NCI-H2227 treated with DMSO at 0.1 percent for 48 hours (cell line): Measurements from ENCODE around the gene PRPF31.
"Not testable (repeated sequence)": the region's sequence is repeated elsewhere in the genome, so short reads cannot be mapped to it uniquely, and the experiment has no call there.

Experiments
- DNase-seq: peaks from one replicate; lab custom pipeline; 2025; lab: John Stamatoyannopoulos, UW

The PRPF31 gene

DNA sequence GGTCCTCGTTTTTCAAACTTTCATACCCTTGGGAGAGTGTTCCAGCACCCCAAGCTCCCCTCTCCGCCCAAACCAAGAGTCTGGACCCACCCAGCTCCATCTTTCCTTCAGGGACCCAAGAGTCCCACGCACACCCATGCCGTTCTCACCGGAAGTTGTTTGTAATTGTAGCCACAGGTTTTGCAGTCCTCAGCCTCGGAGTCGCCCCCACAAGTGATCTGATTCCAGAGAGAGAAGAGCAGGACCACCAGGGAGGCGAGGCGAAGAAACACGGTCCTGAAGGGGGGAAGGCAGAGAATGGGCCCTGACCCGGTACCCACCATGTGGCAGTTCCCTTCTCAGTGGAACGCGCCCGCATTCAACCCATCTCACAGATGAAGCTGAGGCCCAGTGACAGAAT is 47.3 kb downstream of the PRPF31 start:
- DNase-seq = no peak

DNA sequence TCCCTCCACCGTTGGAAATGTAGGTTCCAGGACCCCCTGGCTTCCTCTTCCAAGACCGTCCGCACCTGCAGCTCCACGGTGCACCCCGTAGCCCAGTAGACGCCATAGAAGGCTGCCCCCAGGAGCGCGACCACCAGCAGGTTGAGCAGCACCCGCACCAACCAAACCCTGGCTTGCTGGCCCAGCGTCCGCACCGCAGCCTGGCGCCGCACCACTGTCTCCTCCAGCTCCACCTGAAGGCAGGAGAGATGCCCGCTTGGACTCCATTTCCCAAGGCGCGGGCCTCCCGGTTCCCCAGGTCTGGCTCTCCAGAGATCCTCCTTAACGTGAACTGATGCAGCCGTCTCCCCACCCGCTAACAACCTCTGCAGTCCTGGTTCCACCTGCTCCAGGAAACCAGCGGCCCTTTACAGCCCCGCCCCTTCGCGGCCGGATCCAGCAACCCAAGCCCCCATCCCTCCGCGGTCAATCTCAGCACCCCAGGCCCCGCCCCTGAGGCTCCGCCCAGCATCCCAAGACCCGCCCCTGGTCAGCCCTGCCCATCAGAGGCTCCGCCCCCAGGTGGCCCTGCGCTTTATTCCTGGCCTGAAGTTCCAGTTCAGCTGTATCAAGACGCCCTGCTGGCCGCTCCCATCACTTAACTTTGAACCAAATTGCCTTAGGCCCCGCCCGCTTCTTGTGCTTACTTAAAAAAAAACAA is 49.0 kb downstream of the PRPF31 start:
- no peak for DNase-seq

DNA sequence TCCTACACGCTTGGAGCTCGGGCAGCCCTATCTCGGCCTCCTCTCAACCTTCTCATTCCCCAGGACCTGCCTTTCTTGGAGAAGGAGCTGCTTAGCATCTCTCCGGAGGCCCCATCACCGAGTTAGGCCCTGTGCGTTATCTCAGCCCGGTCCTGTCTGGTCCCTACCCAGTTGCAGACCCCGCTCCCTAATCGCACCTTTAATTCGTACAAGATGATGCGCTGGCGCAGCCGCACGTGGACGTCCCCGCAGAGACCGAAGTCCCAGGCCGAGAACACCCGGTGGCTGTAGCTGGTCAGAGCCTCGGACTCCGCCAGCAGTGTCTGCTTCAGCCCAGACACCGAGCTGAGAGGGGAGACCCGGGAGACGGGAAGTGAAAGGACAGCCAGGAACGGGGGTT is 49.7 kb downstream of the PRPF31 start:
- DNase-seq = no peak

DNA sequence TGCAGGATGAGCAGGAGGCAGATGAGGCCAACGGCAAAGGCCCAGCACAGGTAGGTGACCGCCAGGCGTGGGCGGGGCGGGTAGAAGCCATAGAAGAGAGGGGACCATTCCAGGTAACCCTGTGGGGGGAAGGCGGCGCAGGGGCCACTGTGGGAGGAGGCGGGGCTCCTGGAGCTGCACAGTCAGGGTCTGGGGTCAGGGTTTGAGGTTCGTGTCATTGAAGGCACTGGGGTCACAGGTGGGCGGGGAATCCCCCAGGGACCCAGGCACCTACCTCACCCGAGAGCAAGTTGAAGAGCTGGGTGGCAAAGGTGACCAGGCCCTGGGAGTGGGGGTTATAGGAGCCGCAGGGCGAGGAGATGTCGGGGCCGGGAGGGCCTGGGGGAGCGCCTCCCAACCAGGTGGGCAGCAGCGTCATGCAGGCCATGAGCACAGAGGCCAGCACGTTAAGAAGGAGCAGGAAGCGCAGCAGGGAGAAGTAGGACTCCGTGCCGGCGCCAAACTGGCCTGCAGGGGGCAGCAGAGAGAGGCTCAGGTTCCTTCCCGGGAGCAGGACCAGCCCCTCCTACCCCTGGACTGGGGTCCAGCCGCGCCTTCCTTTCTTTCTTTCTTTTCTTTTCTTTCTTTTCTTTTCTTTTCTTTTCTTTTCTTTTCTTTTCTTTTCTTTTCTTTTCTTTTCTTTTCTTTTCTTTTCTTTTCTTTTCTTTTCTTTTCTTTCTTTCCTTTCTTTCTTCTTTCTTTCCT is 52.8 kb downstream of the PRPF31 start:
- peak; percentile 96 for DNase-seq

DNA sequence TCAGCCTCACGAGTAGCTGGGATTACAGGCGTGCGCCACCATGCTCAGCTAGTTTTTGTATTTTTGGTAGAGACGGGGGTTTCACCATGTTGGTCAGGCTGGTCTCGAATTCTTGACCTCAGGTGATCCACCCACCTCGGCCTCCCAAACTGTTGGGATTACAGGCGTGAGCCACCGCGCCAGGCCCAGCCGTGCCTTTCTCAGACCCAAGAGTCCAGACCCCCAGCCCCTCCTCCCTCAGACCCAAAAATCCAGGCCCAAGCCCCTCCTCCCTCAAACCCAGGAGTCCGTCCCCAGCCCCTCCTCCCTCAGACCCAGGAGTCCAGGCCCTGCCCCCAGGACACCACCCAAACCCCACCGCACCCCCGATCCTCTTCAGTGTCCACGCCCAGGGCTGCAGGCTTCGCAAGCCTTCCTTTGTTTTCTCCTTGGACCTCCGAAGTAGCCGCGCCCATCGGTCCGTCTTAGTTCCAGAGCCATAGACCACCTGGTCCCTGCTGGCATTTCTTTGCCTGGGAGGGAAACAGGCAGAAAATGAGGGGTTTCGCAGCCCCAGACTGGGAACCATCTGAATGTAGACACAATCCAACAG is 53.7 kb downstream of the PRPF31 start:
- no peak for DNase-seq

DNA sequence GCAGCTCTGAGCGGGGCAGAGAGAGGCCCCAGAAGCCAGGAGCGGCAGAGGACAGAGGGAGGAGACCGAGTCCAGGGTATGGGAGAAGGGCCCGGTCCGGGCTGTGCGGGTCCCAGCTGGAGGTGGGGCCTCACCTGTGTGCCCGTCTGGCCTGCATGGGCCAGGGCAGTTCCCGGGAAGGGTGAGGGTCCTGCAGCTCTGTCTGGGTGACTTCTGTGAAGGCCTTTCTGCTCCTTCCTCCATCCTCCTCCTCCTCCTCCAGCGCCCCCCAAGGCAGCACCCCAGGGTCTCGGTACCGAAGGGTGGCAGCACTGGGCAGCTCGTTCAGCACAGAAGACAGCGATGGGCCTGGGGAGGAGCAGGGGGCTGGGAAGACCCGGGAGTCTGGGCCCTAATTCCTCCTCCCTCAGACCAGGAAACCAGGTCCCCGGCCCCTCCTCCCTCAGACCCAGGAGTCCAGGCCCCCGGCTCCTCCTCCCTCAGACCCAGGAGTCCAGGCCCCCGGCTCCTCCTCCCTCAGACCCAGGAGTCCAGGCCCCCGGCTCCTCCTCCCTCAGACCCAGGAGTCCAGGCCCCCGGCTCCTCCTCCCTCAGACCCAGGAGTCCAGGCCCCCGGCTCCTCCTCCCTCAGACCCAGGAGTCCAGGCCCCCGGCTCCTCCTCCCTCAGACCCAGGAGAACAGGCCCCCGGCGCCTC is 56.3 kb downstream of the PRPF31 start:
- DNase-seq = not testable (repeated sequence)

DNA sequence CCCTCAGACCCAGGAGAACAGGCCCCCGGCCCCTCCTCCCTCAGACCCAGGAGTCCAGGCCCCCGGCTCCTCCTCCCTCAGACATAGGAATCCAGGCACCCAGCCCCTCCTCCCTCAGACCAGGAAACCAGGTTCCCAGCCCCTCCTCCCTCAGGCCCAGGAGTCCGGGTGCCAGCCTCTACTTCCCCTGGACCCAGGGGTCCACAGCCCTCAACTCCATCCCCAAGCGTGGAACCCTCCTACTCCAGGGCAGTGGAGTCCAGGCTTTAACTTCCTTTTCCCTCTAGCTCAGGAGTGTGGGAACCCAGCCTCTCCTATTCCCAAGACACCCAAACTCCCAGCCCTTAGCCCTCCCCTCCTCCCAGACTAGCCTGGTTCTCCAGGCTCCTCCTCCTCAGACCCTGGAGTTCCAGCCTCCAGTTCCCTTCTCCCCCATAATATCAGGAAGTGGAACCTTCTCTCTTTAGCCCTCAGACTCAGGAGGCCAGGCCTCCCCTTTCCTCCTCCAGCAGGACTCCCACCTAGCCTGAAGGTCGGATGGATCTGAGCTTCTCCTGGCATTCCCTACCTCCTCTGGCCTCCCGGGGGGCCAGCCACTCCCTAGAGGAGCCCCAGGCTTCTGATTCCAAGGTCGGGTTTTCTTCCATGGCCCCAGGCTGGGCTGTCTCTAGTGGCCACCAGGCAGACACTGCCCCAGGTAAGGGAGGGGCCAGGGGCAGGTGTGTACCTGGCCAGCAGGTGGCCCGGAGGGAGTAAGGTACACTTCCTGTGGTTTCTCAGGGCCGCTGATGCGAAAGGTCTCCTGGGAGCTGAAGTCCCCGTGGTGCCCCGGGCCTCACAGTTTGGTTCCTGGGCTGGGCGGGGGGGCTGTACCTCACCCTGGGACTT is 57.2 kb downstream of the PRPF31 start, which contains the start of gene TMC4:
Gene TMC4 (minus strand): TSS at position 690 of the 888 bp plus-strand sequence. CDS start 43 bp downstream, at position 647.
- DNase-seq = no peak

DNA sequence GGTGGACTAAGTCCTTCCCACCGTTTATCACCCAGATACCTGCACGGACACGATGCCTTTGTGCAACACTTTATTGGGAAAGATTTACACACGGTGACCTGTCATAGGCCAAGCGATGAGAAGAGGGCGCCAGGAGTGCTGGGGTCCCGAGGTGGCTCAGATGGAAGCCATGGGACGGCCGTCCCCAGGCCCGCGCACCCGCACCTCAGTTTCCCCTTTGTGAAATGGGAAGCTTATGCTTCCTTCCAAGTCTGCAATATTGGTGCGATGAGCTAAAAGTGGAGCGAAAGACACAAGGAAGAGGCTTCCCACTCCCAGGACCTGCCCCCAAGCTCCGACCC is 57.8 kb downstream of the PRPF31 start:
- DNase-seq = no peak

DNA sequence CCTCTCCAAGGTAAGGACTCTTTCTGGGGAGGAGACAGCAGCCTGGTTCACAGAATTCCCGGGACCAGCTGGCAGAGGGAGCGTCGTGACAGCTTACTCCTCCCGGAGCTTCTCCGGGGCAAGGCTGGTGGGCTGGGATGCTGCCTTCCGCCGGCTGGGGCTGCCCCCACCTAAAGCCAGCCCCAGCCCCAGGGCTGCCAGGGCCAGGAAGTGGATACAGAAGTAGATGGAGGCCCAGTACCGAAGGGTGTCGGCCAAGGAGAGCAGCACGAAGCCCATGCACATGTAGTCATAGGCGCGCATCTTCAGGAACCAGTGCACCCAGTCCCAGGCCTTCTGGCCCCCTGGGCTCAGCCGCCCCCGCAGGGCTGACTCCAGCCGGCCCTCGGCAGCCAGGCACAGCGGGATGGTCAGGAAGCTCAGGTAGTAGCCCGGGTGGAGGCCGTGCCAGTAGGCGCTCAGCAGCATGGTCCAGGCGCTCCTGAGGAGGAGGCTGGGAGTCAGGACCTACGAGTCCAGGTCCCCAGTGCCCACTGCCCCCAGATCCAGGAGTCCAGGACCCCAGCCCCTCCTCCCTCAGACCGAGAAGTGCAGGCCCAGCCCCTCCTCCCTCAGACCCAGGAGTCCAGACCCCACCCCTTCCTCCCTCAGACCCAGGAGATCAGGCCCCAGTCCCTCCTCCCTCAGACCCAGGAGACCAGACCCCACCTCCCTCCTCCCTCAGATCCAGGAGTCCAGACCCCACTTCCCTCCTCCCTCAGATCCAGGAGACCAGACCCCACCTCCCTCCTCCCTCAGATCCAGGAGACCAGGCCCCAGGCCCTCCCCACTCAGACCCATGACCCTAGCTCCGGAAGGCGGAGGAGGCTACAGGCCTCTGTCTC is 58.6 kb downstream of the PRPF31 start:
- no peak for DNase-seq

DNA sequence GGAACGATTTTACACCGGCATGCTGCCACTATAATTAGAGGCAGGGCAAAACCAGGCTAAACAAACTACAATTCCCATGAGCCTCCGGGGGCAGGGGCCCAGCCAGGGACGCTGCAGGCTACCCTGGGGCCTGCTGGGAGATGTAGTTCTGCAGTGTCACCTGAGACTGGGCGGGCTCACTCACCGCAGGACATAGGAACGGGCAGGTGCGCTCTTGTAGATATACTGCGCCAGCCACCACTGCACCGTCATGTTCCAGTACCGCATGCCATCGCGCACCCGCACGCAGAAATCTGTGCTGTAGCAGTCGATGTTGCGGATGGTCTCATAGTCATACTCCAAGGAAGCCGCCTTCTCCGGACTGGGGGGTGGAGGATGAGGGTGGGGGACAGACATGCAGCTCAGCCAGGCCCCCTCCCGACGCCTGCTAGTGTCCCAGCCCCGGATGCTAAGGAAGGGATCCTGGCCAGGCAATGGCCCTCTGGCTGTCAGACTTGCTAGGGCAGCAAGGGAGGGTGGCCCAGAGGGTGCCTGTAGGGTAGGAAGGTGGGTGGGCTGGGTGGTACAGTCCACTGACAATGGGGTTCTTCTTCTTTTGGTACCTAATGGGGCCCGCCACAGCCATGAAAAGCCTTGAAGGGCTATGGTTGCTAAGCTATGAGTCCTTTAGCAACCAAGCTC is 63.2 kb downstream of the PRPF31 start:
- peak; percentile 67 for DNase-seq

DNA sequence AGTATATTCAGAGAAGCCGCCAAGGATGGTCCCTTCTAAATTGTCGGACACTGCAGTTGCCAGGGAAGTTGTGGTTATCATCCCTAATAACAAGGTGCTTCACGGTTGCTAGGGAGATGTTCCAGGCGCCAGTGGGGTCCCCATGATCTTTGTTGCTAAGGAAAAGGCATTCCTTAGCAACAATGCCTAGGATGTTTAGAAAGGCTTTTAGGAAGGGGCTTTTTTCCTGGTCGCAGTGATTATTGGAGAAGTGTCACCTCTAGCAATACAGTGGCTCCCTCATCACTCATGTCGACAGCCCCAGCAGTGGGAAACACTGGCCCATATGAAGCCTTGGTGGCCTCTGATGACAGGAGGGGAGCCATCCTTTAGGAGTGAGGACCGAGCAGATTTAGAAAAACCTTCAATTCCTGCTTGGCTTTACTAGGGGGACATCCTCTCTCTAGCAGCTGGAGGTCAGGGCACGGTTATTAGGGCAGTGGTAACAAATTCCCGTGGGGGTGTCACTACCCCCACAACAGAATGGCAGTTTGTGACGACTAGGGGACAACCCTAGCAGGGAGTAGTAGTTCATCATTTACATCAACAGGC is 63.8 kb downstream of the PRPF31 start:
- peak; percentile 69 for DNase-seq

DNA sequence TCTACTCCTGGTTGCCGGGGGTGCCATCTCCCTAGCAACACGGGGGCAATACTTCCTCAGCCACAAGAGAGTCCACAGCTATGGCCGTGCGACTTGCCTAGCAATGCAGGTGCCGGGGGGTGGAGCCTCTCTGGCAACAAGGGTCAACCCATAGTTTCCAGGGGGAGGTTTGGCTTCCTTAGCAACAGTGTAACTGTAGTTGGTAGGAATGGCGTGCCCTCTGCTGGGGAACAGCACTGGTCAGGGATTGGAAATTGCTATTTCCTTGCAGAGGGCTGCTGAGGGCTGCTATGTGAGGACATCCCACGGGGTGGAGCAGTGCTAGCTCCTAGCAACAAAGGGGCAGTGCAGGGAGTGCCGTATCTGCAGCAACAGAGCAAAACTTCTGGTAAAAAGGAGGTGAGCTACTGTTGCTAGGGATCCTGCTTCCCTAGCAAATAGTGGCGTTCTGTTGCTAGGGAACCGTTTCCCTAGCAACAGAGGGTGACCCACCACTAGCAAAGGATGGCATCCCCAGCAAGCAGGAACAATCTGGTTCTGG is 64.4 kb downstream of the PRPF31 start:
- peak; percentile 99 for DNase-seq

DNA sequence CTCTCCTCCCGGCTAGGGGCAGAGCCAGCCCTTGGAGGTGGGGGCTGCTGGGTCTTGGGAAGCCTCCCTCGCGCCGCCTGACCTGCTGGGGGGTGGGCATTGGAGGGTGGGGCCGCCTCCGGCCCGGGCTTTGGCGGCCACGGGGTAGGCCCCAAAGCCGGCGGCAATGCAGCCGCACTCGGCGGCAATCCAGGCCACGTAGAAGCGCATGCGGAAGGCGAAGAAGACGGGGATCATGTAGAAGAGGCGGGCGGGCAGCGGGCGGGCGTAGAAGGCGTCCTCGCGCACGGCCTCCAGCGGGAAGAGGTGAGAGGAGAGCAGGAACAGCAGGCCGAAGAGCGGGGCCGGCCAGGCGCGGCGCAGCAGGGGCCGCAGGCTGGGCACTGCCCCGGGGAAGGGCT is 65.1 kb downstream of the PRPF31 start:
- DNase-seq = peak; percentile 64
